Large intestine (tissue), 3 donors: ENCODE measurements around the gene RCAN3. TPM values are rescaled to one million over a fixed set of nuclear protein-coding genes. Genes with fewer than 3 reads are reported as not detected.

Experiments
- DNase-seq, 2 donors: peaks; one replicate each; pipeline versions ENCODE4 v3.0.0 to v3.0.0-alpha.2; 2013
- H3K27ac ChIP-seq: one replicate; pipeline ENCODE4 v1.5.1; 2013; ENCODE audit warnings: low read length
- H3K27me3 ChIP-seq: 2 replicates; pipeline ENCODE4 v1.6.1; 2013; ENCODE audit warnings: low read length; ENCODE audit not compliant: control insufficient read depth, insufficient read depth
- H3K36me3 ChIP-seq: 2 replicates; pipeline ENCODE4 v1.6.1; 2013; ENCODE audit warnings: low read length; ENCODE audit not compliant: control insufficient read depth, insufficient read depth
- H3K4me1 ChIP-seq: one replicate; pipeline ENCODE4 v1.6.1; 2013; ENCODE audit warnings: low read length; ENCODE audit not compliant: control insufficient read depth, insufficient read depth
- H3K4me3 ChIP-seq: one replicate; pipeline ENCODE4 v1.5.1; 2013; ENCODE audit warnings: low read length
- H3K9me3 ChIP-seq: one replicate; pipeline ENCODE4 v1.6.1; 2013; ENCODE audit warnings: mild to moderate bottlenecking, low read depth, low read length, moderate library complexity; ENCODE audit not compliant: control insufficient read depth
- WGBS: methylation state at CpG from one replicate; pipeline ENCODE4 v1.1.5; 2013; ENCODE audit warnings: low lambda C conversion rate; ENCODE audit not compliant: insufficient coverage; 5-methylcytosine and 5-hydroxymethylcytosine counted together
- polyA plus RNA-seq: library from polyadenylated mRNA; unstranded; fragments of 120-200 nt; gene quantifications from one replicate; pipeline ENCODE4 v1.2.1, GENCODE V29; 2013

Gene RCAN3
- polyA plus RNA-seq, 1 donor = 10.1 TPM

- H3K27ac ChIP-seq = no peak overlapping the region
- no CpG with 5 or more reads among the region's 2 CpGs for WGBS
- peaks cover 9% of the 10 kb centered on the region for H3K36me3 ChIP-seq
- peaks cover 19% of the 10 kb centered on the region for H3K4me1 ChIP-seq
- no peak for DNase-seq
- H3K27me3 ChIP-seq = no peaks in the 10 kb centered on the region
- H3K4me3 ChIP-seq = no peak overlapping the region
- H3K9me3 ChIP-seq = no peaks in the 10 kb centered on the region
Observed at GRCh38 chr1:24465638-24466037, 37.0 kb upstream of the RCAN3 start.

DNA sequence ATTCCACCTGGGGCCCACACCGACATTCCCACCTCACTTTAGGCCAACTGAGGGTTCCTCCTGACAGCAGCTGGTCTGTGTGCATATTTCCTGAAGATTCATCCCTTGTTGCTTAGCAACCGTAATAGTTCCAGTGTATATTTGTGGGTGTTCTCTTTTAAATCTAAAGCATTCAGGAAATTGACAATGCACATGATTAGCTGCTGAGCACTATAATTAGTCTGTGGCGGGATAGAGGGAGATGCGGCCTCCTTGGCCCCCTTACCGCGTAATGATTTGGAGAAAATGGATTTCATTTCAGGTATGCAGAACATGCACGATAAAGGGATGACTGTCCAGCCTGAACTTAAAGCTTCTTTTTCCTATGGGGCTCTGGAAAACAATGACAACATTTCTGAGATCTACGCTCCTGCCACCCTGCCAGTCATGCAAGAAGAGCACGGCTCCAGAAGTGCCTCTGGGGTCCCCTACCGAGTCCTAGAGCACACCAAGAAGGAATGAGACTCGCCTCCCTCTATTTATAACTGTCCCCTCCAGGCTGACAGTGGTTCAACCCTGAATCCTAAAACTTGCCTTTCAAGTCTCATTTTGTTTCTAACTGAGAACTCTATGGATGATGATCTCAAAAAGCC is 33.8 kb upstream of the RCAN3 start:
- Histone ChIP-seq H3K9me3 (no peaks in the 10 kb centered on the region), H3K4me1 (peaks cover 15% of the 10 kb centered on the region), H3K27me3 (no peaks in the 10 kb centered on the region), H3K27ac (no peak overlapping the region), H3K36me3 (peaks cover 7% of the 10 kb centered on the region), H3K4me3 (no peak overlapping the region)
- WGBS = 94% methylated on average over 2 of the region's 11 CpGs
- no peak for DNase-seq

GRCh38 chr1:24470592-24470991 is 32.0 kb upstream of the RCAN3 start:
- no CpG with 5 or more reads among the region's 2 CpGs for WGBS
- Histone ChIP-seq H3K27me3 (no peaks in the 10 kb centered on the region), H3K4me1 (peaks cover 7% of the 10 kb centered on the region), H3K36me3 (peaks cover 7% of the 10 kb centered on the region), H3K9me3 (no peaks in the 10 kb centered on the region), H3K4me3 (no peak overlapping the region), H3K27ac (no peak overlapping the region)
- no peak for DNase-seq

DNA sequence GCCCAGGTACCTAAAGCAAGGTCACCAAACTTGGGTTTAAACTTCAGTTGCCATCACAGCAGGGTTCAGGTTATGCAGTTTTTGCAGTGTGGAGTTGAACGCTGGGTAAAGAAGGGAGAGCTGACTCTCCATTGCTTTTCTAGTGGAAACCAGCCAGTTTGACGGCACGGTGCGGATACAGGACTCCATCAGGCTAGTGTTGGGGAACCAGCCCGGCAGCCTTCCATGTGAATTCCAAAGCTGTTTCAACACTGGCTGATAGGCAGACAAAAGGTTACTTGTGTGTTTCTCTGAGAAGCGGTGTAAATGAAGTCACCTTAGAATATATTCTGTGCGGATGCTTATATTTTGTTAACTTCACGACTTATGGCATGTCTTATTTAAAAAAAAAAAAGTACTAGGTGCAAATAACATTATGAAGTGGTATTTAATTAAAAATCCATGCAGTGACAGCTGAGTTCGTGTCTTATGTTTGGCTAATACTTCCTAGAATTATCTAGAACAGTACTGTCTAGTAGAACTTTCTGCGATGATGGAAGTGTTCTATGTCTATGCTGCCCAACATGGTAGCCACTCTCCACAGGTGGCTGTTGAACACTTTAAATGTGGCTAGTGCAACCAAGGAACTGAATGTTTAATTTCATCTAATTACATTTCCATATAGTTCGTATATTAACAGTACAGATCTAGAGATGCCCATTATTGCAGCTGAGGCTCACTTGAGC is 29.9 kb upstream of the RCAN3 start:
- WGBS = 38% methylated on average over 2 of the region's 11 CpGs
- no peaks in the 10 kb centered on the region for H3K9me3 ChIP-seq

DNA sequence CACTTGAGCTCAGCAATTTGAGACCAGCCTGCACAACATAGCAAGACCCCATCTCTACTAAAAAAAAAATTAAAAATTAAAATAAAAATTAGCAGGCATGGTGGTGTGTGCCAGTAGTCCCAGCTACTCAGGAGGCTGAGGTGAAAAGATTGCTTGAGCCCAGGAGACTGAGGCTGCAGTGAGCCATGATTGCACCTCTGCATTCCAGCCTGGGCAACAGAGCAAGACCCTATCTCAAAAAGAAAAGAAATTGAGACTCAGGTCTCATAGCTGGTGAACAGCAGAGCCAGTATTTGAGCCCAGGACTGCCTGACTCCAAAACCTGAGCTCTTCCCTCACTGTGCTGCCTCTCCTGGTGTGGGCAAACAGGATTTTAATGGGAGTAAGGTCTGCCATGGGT is 28.4 kb upstream of the RCAN3 start:
- Histone ChIP-seq H3K27me3 (no peaks in the 10 kb centered on the region), H3K27ac (no peak overlapping the region), H3K9me3 (no peaks in the 10 kb centered on the region), H3K4me3 (no peak overlapping the region), H3K36me3 (no peaks in the 10 kb centered on the region), H3K4me1 (peaks cover 21% of the 10 kb centered on the region)
- no peak for DNase-seq

More for the DNA sequence above, 29.9 kb upstream of the RCAN3 start:
- H3K27ac ChIP-seq = no peak overlapping the region
- peak in 1 of 2 donors; percentile 44 for DNase-seq
- H3K4me3 ChIP-seq = no peak overlapping the region
- no peaks in the 10 kb centered on the region for H3K27me3 ChIP-seq
- peaks cover 3% of the 10 kb centered on the region for H3K36me3 ChIP-seq
- peaks cover 20% of the 10 kb centered on the region for H3K4me1 ChIP-seq

DNA sequence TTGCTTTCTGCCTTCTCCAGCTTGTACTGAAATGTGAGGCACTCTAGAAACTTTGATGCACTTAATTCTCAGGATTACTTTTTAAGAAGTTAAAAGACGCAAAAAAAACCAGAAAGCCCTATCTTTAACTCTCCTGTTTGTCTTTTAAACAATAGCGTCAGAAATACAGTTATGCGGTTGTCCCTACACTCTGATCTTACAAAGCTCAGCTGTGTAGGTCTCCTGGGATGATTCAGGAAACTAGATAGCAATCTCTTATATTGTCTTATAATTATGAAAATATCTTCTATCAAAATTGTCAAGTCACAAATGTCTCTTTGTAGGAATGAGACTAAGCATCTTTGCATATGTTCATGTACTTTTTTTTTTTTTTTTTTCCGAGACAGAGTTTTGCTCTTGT is 26.9 kb upstream of the RCAN3 start:
- Histone ChIP-seq H3K36me3 (no peaks in the 10 kb centered on the region), H3K9me3 (no peaks in the 10 kb centered on the region), H3K4me3 (no peak overlapping the region), H3K4me1 (peaks cover 21% of the 10 kb centered on the region), H3K27me3 (no peaks in the 10 kb centered on the region), H3K27ac (peak overlapping the region; percentile 65)
- DNase-seq = no peak
- no CpG with 5 or more reads among the region's 4 CpGs for WGBS

DNA sequence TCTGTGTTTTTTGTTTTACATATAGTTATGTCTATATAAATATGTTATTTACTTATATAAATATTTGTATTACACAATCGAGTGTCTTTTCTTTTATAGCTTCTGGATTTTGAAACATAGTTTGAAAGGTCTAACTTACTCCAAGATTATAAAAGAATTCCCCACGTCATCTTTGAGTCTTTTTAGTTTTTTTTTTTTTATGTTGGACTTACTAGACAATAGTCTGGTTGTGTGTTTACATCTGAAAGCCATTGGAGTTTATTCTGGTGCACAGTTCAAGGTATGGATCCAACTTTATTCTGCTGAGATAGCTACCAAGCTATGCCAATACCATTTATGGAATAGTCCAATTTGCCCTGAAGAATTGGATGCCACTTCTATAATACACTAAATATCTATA is 26.1 kb upstream of the RCAN3 start:
- Histone ChIP-seq H3K4me1 (peaks cover 21% of the 10 kb centered on the region), H3K27ac (peak overlapping the region; percentile 65), H3K36me3 (no peaks in the 10 kb centered on the region), H3K9me3 (no peaks in the 10 kb centered on the region), H3K27me3 (no peaks in the 10 kb centered on the region), H3K4me3 (no peak overlapping the region)
- WGBS = 10% methylated on average over 2 of the region's 2 CpGs
- peak; percentile 14 to 72 for DNase-seq

DNA sequence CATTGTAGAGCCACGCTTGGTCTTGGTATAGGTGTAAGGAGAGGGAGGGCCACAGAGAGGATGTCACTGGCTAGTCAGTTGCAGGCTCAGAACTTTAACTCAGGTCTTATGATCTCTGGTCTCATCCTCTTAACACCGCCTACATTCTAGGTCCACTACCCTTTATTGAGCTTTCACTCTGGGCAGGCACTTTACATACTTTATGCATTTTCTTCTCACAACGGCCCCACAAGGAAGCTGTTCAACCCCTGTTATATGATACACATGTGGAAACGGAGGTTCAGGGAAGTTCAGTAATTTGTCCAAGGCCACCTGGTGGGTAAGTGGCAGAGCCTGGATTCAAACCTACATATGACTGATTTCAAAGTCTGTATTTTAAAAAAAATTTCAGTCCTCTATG is 25.3 kb upstream of the RCAN3 start:
- Histone ChIP-seq H3K27me3 (no peaks in the 10 kb centered on the region), H3K4me3 (no peak overlapping the region), H3K4me1 (peaks cover 21% of the 10 kb centered on the region), H3K36me3 (no peaks in the 10 kb centered on the region), H3K27ac (peak overlapping the region; percentile 65), H3K9me3 (no peaks in the 10 kb centered on the region)
- WGBS = 27% methylated on average over 2 of the region's 4 CpGs
- DNase-seq = peak; percentile 51 to 76

GRCh38 chr1:24481101-24481500 is 21.5 kb upstream of the RCAN3 start:
- Histone ChIP-seq H3K27me3 (no peaks in the 10 kb centered on the region), H3K9me3 (no peaks in the 10 kb centered on the region), H3K36me3 (no peaks in the 10 kb centered on the region), H3K27ac (no peak overlapping the region), H3K4me1 (peaks cover 13% of the 10 kb centered on the region), H3K4me3 (no peak overlapping the region)
- no CpG with 5 or more reads among the region's 2 CpGs for WGBS
- DNase-seq = no peak

- Histone ChIP-seq H3K27ac (no peak overlapping the region), H3K9me3 (no peaks in the 10 kb centered on the region), H3K4me1 (peaks cover 8% of the 10 kb centered on the region), H3K4me3 (no peak overlapping the region), H3K27me3 (no peaks in the 10 kb centered on the region), H3K36me3 (no peaks in the 10 kb centered on the region)
- WGBS = 50% methylated on average over 1 of the region's 16 CpGs
- DNase-seq = no peak
Observed at GRCh38 chr1:24481843-24482610, 20.6 kb upstream of the RCAN3 start.
